SIG-M5 (cell line): Measurements from ENCODE around the gene WNT8A.
A peak's percentile ranks its signal among the peaks of the same experiment; 100 is the strongest.
"Not testable (repeated sequence)": the region's sequence is repeated elsewhere in the genome, so short reads cannot be mapped to it uniquely, and the experiment has no call there.

Source experiments
- DNase-seq: peaks from one replicate; lab custom pipeline; 2025; lab: John Stamatoyannopoulos, UW

WNT8A gene, protein sequence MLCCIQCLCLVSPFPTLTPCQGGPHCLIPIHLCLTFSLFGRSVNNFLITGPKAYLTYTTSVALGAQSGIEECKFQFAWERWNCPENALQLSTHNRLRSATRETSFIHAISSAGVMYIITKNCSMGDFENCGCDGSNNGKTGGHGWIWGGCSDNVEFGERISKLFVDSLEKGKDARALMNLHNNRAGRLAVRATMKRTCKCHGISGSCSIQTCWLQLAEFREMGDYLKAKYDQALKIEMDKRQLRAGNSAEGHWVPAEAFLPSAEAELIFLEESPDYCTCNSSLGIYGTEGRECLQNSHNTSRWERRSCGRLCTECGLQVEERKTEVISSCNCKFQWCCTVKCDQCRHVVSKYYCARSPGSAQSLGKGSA

DNA sequence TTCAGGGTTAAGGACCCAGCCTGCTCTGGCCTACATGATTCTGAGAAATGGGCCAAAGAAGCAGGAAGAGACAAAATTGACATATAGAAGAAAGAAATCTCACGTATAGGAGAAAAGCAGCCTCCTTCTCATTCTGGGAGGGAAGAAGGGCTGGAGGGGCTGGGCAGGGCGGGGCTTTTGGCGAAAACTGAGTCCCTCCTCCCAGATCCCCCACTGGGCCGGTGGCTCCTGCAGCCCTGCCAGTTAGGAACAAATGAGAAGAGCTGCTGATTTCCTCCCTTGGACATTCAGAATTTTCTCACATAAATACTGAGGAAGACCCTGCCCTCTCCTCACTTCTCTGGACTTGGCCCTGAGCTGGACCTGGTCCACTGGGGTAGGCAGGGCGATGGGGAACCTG is at the start of gene WNT8A:
Gene WNT8A, plus strand, starts transcription at position 332 of the 400 bp plus-strand sequence. CDS start 95 bp downstream, outside the sequence.
- no peak for DNase-seq

GRCh38 chr5:138035605-138036537 is 48.0 kb upstream of the WNT8A start:
- DNase-seq = peak; percentile 67

DNA sequence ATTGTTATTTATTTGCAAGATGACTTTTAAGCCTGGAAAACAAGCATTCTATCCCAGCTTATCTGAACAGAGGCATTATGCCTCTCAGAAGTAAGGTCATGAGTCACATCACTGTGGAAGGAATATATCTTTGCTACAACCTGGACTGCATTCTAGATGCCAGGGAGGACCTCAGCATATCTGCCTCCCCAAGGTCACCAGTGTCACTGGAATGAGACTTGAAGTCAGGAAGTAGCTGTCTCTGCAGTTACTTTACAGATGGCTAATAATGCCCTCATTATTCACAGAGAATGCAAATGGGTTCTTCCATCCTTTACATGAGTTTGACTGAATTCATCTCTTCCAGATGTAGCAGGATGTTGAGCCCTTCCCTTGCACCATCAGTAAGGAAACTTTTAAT is 46.6 kb upstream of the WNT8A start:
- DNase-seq = no peak

GRCh38 chr5:138037907-138038633 is 45.8 kb upstream of the WNT8A start:
- DNase-seq = no peak

DNA sequence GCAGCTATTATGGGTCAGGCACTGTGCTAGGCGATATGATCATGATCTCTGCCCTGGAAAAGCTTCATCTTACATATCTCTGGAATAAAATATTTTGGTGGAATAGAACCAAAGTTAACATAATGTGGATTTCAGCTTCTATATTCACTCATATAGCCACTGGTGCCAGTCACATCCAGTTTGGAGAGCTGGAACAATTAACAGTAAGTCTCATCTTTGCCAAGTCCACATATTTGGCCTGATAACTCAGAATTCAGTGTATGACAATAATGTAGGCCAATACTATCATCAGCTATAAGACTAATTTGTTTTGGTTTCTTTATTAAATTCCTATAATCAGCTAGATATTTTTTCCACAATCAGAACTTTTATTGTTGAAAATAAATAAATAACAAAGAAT is 45.0 kb upstream of the WNT8A start:
- DNase-seq = no peak

DNA sequence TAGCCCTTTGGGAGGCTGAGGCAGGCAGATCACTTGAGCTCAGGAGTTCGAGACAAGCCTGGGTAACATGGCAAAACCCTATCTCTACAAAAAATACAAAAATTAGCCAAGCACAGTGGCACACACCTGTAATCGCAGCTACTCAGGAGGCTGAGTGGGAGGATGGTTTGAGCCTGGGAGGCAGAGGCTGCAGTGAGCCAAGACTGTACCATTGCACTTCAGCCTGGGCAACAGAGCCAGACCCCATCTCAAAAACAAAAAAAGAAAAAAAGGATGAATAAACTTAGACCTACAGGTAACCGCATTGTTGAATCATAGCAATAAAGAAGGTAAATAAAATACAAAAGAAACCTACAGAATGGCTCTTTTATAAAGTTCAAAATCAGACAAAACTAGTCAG is 38.5 kb upstream of the WNT8A start:
- not testable (repeated sequence) for DNase-seq

- DNase-seq = no peak
Observed at GRCh38 chr5:138051441-138052296, 32.2 kb upstream of the WNT8A start.

DNA sequence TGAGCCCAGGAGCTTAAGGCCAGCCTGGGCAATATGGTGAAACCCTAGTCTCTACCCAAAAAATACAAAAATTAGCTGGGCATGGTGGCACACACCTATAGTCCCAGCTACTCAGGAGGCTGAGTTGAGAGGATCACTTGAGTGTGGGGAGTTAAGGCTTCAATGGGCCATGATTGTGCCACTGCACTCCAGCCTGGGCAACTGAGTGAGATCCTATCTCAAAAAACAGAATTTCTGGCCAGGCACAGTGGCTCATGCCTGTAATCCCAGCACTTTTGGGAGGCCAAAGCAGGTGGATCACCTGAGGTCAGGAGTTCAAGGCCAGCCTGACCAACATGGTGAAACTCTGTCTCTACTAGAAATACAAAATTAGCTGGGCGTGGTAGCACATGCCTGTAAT is 31.1 kb upstream of the WNT8A start:
- DNase-seq = not testable (repeated sequence)

- no peak for DNase-seq
Observed at GRCh38 chr5:138053554-138053953, 30.3 kb upstream of the WNT8A start.

DNA sequence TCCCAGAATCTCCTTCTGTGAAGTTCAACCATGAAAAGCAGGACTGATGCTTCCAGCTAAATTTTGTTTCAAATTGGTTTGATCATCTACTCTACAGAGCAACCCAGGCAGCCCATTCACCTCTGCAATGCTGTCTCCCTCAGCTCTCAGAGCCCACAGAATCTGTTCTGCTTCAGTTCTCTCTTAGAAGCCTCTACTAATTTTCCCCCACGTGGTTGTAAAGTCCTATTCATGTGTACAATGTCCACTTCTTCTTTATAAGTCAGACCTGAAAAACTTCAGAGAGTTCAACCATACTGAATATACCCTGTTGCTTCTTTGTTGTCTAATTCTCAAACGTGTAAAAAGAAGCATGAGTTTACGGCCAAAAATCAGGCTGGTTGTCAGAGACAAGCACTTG is 29.6 kb upstream of the WNT8A start:
- no peak for DNase-seq

DNA sequence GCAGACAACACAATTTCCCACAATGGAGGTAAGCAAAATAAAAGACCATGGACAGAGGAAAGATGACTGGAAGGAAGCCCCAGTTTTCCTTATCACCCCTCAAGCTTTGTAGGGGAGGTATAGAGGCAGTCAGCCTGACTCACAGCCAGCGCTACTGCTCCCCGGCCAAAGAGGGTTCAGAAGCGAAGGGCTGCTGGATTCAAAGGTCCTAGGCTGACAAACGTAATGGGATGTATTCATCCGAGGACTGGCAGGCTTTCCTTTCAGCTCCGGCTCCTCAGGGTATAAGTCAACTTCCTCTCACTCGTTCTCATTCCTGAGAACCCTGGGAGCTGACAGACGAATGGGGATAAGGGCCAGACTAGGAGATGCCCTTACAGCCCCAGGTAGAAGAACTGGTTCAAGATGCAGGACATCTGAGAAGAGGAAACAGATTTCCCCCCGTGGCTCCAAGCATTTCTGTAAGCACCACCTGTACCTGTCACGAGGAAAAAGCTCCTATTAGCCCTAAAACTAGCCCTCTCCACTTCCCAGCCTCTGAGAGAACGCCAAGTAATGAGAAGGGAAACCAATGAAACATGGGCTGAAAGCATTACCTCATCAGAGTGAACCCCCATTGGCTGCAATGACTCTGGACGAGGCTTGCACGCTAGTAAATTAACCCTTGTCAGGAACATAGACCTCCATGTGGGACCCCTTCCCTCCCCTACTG is 28.8 kb upstream of the WNT8A start:
- no peak for DNase-seq

- no peak for DNase-seq
Observed at GRCh38 chr5:138064526-138064925, 19.3 kb upstream of the WNT8A start.

GRCh38 chr5:138065102-138065501 is 18.7 kb upstream of the WNT8A start:
- DNase-seq = no peak

GRCh38 chr5:138067945-138068344 is 15.9 kb upstream of the WNT8A start:
- DNase-seq = no peak

- peak; percentile 42 for DNase-seq
Observed at GRCh38 chr5:138068742-138069600, 14.9 kb upstream of the WNT8A start.

GRCh38 chr5:138070026-138070425 is 13.8 kb upstream of the WNT8A start:
- DNase-seq = not testable (repeated sequence)

DNA sequence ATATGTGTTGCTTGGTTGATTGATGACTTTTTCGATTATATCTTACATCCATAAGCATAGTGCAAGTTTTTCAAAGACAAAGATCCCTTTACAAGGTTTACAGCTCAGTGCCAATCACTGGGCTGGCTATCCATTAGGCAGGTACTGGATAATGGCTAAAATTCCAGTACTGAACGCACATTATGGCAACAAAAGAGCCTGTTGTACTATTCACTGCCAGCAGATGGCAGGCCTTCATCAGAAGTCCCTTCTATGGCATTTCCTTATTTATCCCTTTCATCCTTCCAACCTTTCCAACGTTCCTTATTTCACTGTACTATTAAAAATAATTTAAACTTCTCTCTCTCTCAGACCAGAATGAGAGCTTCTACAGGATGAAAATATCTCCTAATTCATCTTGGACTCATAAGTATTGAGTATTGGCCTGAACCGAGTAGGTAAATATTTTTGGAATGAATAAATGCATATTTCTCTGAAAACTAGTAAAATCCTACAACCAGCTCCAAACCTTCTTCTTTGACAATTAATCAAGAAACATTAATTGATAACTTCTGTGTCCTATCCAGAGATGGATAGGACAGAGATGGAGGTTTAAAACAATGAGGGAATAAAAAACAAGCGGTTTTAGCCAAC is 6.7 kb upstream of the WNT8A start:
- DNase-seq = no peak

- DNase-seq = no peak
Observed at GRCh38 chr5:138078006-138078643, 5.7 kb upstream of the WNT8A start.

GRCh38 chr5:138082033-138082432 is 1.8 kb upstream of the WNT8A start:
- no peak for DNase-seq
